HG03159 (cell line): Measurements from ENCODE around the gene PDE8B.

Experiments used
- ATAC-seq: cut with Tn5 transposase; IDR thresholded peaks from one replicate; pipeline ENCODE4 v1.9.1; 2021; ENCODE audit warnings: mild to moderate bottlenecking, moderate library complexity; ENCODE audit not compliant: unreplicated experiment

The PDE8B gene

GRCh38 chr5:77230727-77231470 lies 20.4 kb downstream of the PDE8B start:
- no peak for ATAC-seq

- ATAC-seq = no peak
Observed at GRCh38 chr5:77231471-77232138, 21.1 kb downstream of the PDE8B start.

GRCh38 chr5:77232574-77233358 lies 22.3 kb downstream of the PDE8B start:
- ATAC-seq = no peak

- no peak for ATAC-seq
Observed at GRCh38 chr5:77235846-77236721, 25.6 kb downstream of the PDE8B start.

- ATAC-seq = no peak
Observed at GRCh38 chr5:77239126-77239741, 28.8 kb downstream of the PDE8B start.

- ATAC-seq = no peak
Observed at GRCh38 chr5:77241444-77241843, 31.0 kb downstream of the PDE8B start.

GRCh38 chr5:77249475-77249874 lies 39.0 kb downstream of the PDE8B start:
- ATAC-seq = no peak

GRCh38 chr5:77250021-77250420 lies 39.5 kb downstream of the PDE8B start:
- no peak for ATAC-seq

- no peak for ATAC-seq
Observed at GRCh38 chr5:77251921-77252320, 41.4 kb downstream of the PDE8B start.

- ATAC-seq = no peak
Observed at GRCh38 chr5:77255617-77256016, 45.1 kb downstream of the PDE8B start.

- ATAC-seq = no peak
Observed at GRCh38 chr5:77256406-77256805, 45.9 kb downstream of the PDE8B start.

- ATAC-seq = no peak
Observed at GRCh38 chr5:77258652-77259051, 48.2 kb downstream of the PDE8B start.

- no peak for ATAC-seq
Observed at GRCh38 chr5:77259476-77259875, 49.0 kb downstream of the PDE8B start.

- ATAC-seq = no peak
Observed at GRCh38 chr5:77262697-77263096, 52.2 kb downstream of the PDE8B start.

GRCh38 chr5:77266291-77266690 lies 55.8 kb downstream of the PDE8B start:
- ATAC-seq = no peak

GRCh38 chr5:77267496-77267895 lies 57.0 kb downstream of the PDE8B start:
- ATAC-seq = no peak

GRCh38 chr5:77272206-77272605 lies 61.7 kb downstream of the PDE8B start:
- ATAC-seq = no peak

- no peak for ATAC-seq
Observed at GRCh38 chr5:77277759-77278158, 67.3 kb downstream of the PDE8B start.

- ATAC-seq = no peak
Observed at GRCh38 chr5:77280036-77280435, 69.6 kb downstream of the PDE8B start.

GRCh38 chr5:77281969-77282336 lies 71.5 kb downstream of the PDE8B start:
- no peak for ATAC-seq
